Activated CD4-positive, alpha-beta T cell treated with anti-CD3 and anti-CD28 coated beads for 48 hours (primary cell): ENCODE data around the gene CPED1.
"Not testable (repeated sequence)": the region's sequence is repeated elsewhere in the genome, so short reads cannot be mapped to it uniquely, and the experiment has no call there.

ENCODE experiments used
- DNase-seq: peaks from one replicate; pipeline ENCODE4 v3.0.0-alpha.2; 2020

Gene CPED1

GRCh38 chr7:120981888-120982615 lies 6.5 kb upstream of the CPED1 start:
- peak; percentile 17 for DNase-seq

- not testable (repeated sequence) for DNase-seq
Measured at GRCh38 chr7:120983592-120983991, 4.9 kb upstream of the CPED1 start.

GRCh38 chr7:120984406-120984805 lies 4.1 kb upstream of the CPED1 start:
- no peak for DNase-seq

GRCh38 chr7:120985130-120985758 lies 3.3 kb upstream of the CPED1 start:
- no peak for DNase-seq

- no peak for DNase-seq
Measured at GRCh38 chr7:120985839-120986238, 2.7 kb upstream of the CPED1 start.

- DNase-seq, result no peak
Measured at GRCh38 chr7:120986650-120987049, 1.9 kb upstream of the CPED1 start.

- no peak for DNase-seq
Measured at GRCh38 chr7:120987280-120987679, 1.2 kb upstream of the CPED1 start.

- DNase-seq, result peak; percentile 89
Measured at GRCh38 chr7:120987683-120988590, 574 bp upstream of the CPED1 start.

- no peak for DNase-seq
Measured at GRCh38 chr7:120989257-120990220, 1.0 kb downstream of the CPED1 start.

- no peak for DNase-seq
Measured at GRCh38 chr7:120990468-120991118, 2.1 kb downstream of the CPED1 start.

GRCh38 chr7:120991161-120991560 lies 2.6 kb downstream of the CPED1 start:
- DNase-seq, result no peak

- DNase-seq, result no peak
Measured at GRCh38 chr7:120991581-120991980, 3.1 kb downstream of the CPED1 start.

- no peak for DNase-seq
Measured at GRCh38 chr7:120992272-120992964, 3.9 kb downstream of the CPED1 start.

- DNase-seq, result no peak
Measured at GRCh38 chr7:120992965-120993494, 4.5 kb downstream of the CPED1 start.

GRCh38 chr7:120993553-120994191 lies 5.2 kb downstream of the CPED1 start:
- no peak for DNase-seq

- DNase-seq, result no peak
Measured at GRCh38 chr7:120994512-120995410, 6.2 kb downstream of the CPED1 start.

- no peak for DNase-seq
Measured at GRCh38 chr7:120995654-120996053, 7.1 kb downstream of the CPED1 start.

GRCh38 chr7:120996333-120996987 lies 7.9 kb downstream of the CPED1 start:
- DNase-seq, result no peak

GRCh38 chr7:120996988-120997345 lies 8.5 kb downstream of the CPED1 start:
- no peak for DNase-seq
